Eye (tissue), 1 donor: ENCODE data around the gene STMND1.
A peak's percentile ranks its signal among the peaks of the same experiment; 100 is the strongest.

Experiments used
- DNase-seq: peaks from one replicate; pipeline ENCODE4 v3.0.0-alpha.2; 2015

The STMND1 gene

GRCh38 chr6:17099401-17100059 is 2.3 kb upstream of the STMND1 start:
- no peak for DNase-seq

GRCh38 chr6:17100806-17101205 is 1.0 kb upstream of the STMND1 start:
- DNase-seq: no peak

DNA sequence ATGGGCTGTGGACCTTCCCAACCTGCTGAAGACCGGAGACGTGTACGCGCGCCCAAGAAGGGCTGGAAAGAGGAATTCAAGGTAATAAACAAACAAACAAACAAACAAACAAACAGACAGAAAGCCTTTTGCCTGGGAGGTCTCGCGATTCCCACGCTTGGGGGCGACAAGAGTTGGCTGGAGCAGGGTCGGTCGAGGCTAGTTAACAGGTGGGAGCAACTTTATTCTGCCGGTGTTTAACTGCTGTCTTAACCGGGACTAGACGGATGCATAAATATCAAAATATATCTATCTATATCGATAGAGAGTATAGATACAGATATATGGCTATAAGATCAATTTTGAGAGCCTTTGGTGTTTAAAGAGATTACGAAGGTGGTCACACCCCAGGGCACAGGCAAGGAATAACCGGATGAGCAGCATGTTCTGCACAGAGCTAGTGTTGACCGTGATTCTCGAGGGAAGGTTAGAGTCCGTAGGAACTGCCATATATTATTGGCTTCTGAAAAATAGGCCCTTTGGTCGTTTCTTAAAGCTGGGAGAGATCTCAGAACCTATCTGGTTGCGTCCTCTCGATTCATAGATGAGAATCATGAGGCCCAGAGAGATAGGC is 514 bp downstream of the STMND1 start:
- no peak for DNase-seq

GRCh38 chr6:17103715-17104114 is 1.9 kb downstream of the STMND1 start:
- DNase-seq: no peak

DNA sequence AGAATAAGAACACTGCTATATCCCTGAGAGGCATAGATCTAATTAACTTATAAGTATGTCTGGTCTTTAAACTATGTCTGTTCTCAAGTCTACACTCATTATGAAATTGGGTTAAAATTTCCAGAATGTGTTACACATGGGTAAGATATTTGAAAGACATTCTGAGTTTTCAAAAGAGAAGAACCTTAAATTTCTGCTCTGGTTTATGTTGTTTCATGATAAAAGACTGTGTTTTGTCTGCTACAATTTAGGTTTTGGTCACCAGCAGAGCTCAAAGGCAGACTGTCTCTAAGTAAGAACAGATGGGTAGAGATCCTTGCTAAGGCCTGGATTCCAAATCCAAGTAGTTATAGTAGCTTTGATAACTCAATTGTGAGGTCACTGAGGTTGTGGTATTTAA is 6.0 kb downstream of the STMND1 start:
- peak; percentile 27 for DNase-seq

DNA sequence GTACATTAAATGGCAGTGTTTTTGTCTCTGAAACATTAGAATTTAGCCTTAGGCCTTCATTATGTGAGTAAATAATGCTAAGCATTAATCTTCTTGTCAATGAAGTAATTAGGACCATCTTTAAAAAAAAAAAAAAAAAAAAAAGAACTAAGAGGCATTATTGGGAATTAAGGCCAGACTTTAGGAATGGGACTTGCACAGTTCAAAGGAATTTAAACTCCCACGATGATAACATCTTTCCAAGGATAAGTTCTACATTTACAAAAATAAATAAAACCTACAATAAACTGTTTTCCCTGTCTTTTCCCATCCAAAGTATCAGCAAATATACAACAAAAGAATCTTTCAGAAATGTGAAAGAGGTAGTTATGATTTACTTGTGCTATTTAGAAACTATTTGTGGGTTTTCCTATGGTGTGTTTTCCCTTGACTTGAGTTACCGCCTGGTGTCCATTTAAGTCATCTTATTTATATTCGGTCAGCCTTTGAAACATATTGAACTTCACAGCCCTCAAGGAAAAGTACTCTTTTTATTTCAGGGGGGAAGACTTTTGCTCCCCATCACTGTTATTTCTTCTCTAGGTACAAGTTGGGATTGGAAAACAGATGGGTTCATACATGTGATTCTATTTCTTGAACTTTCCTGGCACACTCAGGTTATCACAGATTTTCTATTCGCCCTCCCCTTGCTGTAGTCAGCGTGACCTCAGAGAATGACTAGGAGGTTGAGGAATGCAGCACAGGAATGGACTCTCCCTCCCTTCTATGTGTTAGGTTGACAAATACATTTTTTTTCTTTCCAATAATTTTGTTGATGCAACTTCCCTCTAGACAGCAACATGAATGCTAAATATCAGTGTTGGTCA is 13.6 kb downstream of the STMND1 start:
- peak; percentile 32 for DNase-seq

- DNase-seq: no peak
Observed at GRCh38 chr6:17116117-17116440, 14.2 kb downstream of the STMND1 start.

GRCh38 chr6:17120019-17120418 is 18.2 kb downstream of the STMND1 start:
- no peak for DNase-seq

DNA sequence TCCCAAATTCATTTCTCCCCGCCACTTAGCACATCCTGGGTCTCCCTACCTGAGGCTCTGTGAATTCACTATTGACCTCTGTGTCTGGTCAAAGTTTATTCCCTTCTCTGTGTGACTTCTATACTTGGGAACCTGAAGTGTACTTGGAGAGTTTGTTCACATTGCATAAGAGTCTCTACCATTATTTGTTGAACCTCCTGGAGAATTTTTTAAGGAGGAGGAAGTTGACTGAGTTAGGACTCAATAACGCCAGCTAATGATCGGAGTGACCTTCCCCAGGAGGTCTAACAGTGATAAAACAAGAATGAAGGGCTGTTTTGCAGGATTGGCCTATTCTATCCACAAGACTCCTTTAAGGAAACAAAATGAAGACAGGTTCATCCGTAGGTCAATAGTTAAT is 23.6 kb downstream of the STMND1 start:
- peak; percentile 28 for DNase-seq

DNA sequence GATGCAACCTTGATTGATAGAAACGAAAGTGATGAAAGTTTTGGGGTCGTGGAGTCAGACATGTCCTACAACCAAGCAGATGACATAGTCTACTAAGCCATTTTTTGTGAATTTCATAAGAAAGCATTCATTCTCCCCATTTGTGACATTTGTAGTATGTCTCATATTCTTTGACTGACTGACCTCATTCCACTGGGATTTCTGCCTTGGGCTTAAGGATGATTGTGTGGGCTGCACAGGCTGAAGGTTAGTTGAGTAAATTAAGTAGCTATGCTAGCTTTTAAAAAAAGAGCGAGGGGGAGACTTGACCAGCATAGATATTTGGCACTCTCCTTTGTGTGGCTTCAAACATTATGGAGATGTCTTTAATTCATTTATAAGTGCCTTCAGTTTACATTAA is 28.9 kb downstream of the STMND1 start:
- no peak for DNase-seq

- no peak for DNase-seq
Observed at GRCh38 chr6:17132967-17133366, 31.1 kb downstream of the STMND1 start.

GRCh38 chr6:17138033-17138432 is 36.2 kb downstream of the STMND1 start:
- DNase-seq: no peak

- DNase-seq: no peak
Observed at GRCh38 chr6:17144016-17144415, 42.2 kb downstream of the STMND1 start.

- DNase-seq: no peak
Observed at GRCh38 chr6:17149571-17149970, 47.7 kb downstream of the STMND1 start.

GRCh38 chr6:17150096-17150495 is 48.2 kb downstream of the STMND1 start:
- DNase-seq: no peak

GRCh38 chr6:17151888-17152287 is 50.0 kb downstream of the STMND1 start:
- DNase-seq: no peak

- DNase-seq: no peak
Observed at GRCh38 chr6:17152703-17153102, 50.9 kb downstream of the STMND1 start.

DNA sequence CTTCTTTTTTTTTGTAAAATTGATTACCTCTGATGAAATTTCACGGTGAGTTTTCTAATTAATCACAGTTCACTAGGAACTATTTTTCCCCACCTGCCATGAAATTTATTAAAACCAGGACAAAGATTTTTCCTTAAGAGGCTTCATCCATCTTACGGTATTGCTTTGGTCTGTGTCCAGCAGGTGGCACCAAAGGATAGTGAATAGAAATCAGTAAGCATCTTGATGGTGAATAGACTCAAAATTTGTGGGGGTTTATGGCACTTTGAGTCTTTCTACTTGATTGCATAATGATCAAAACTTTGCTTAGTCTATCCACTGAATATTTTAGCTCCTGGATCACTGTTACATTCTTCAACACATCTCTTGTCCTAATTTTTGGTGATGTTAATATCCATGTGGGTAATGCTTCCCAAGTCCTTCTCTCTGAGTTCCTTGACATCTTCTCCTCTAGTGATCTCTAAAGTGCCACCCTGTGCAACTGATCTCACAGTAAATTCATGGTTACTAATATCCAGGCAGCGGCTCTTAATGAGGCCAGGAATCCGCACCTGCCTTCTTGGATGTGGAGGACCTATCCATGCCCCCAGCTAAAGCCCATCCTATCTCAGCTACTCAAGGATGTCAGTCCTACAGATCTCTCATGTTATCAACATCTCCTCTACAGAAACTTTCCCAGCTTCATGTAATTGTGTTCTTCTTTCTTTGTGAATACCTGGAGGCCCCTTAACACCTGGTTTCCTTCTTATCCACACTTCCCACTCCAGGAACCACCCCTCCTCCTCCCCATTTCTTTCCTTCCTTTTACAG is 54.5 kb downstream of the STMND1 start:
- peak; percentile 94 for DNase-seq

DNA sequence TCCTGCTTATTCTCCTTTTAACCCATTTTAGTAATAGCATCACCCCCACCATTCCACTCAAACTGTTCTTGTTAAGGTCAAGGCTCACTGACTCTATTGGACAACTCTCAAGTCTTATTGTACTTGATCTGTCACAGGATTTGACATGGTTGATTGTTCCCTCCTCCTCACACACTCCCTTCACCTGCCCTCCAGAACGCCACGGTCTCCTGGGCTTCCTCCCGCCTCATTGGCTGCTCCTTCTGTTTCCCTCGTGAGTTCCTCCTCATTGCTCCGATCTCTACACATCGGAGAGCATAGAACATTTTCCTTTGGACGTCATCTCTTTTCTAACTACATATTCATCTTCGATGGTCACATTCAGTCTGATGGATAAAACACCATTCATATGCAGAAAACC is 55.1 kb downstream of the STMND1 start:
- DNase-seq: no peak

- no peak for DNase-seq
Observed at GRCh38 chr6:17157617-17158016, 55.8 kb downstream of the STMND1 start.

DNA sequence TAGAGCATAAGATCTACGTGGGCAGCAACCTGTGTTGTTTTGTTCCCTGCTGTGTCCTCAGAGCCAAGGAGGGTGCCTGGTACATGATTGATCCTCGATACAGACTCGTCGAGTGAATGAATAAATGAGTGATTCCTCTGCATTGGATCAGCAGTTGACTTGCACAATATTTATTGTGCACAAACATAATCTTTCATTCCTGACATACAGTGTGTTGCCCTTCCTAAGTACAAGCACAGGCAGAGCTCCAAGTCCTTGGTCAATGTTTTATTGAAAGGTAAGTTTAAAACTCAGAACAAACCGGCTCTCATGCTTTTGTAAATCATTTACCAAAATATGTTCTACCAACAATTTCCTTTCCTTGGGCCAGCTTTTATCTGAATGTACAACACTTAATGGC is 57.4 kb downstream of the STMND1 start:
- DNase-seq: no peak

DNA sequence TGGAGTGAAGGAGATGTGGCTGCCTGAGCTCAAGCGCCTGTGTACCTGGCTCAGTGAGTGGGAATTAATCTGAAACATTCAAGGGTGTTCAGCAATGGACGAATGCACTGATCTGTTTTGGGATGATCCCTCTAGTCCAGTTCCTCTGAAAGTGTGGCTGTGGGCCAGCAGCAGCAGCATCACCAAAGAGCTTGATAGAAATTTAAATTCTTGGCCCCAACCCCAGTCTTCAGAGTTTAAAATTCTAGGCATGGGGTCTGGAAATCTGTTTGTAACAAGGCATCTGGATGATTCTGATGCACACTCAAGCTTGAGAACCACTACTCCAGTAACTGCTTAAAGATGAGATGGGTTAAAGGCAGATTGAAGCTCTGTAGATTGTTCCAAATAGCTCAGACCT is 59.2 kb downstream of the STMND1 start:
- no peak for DNase-seq

- DNase-seq: no peak
Observed at GRCh38 chr6:17165383-17165782, 63.5 kb downstream of the STMND1 start.
